Left lobe of liver (tissue), 2 donors: Measurements from ENCODE around the gene GMDS. TPM values are rescaled to one million over a fixed set of nuclear protein-coding genes. Genes with fewer than 3 reads are reported as not detected.

Experiments
- ATAC-seq: fragments of 200-7000 bp; cut with Tn5 transposase; one replicate; pipeline ENCODE4 v1.9.1; 2020; ENCODE audit warnings: mild to moderate bottlenecking, moderate library complexity
- DNase-seq: peaks from one replicate; pipeline ENCODE4 v3.0.0-alpha.2; 2020; ENCODE audit warnings: low spot score
- total RNA-seq: library from RNA; stranded (reverse); gene quantifications from one replicate; pipeline ENCODE4 v1.2.1, GENCODE V29; 2021
- donor health status: DM: no; HTN: no; CAD: no; lungs with moderate emphysema.
- donor health status: DM: no; HTN: yes; CAD: no.

The GMDS gene
- total RNA-seq, 1 donor from 2014 or later: 23.9 TPM

- ATAC-seq (no peak), DNase-seq (no peak)
These were observed 644.0 kb downstream of the GMDS start for GRCh38 chr6:1601158-1602048.

- DNase-seq: no peak
- ATAC-seq: no peak
These were observed 644.6 kb downstream of the GMDS start for GRCh38 chr6:1600764-1601157.

- no peak for ATAC-seq
These were observed 645.2 kb downstream of the GMDS start for GRCh38 chr6:1600063-1600763.

GRCh38 chr6:1599469-1599868, 645.9 kb downstream of the GMDS start:
- DNase-seq (no peak), ATAC-seq (no peak)

More at GRCh38 chr6:1600063-1600763, 645.2 kb downstream of the GMDS start:
- DNase-seq: no peak

GRCh38 chr6:1598886-1599285, 646.5 kb downstream of the GMDS start:
- DNase-seq (no peak), ATAC-seq (no peak)

GRCh38 chr6:1598433-1598832, 647.0 kb downstream of the GMDS start:
- ATAC-seq (no peak), DNase-seq (no peak)

- DNase-seq (no peak), ATAC-seq (no peak)
These were observed 647.5 kb downstream of the GMDS start for GRCh38 chr6:1597924-1598323.

- DNase-seq (no peak), ATAC-seq (no peak)
These were observed 648.2 kb downstream of the GMDS start for GRCh38 chr6:1597121-1597744.

- ATAC-seq: peak; percentile 98
- peak; percentile 72 for DNase-seq
These were observed 649.1 kb downstream of the GMDS start for GRCh38 chr6:1596088-1596852.

GRCh38 chr6:1595271-1596087, 649.9 kb downstream of the GMDS start:
- ATAC-seq (no peak), DNase-seq (no peak)

- ATAC-seq (no peak), DNase-seq (no peak)
These were observed 650.8 kb downstream of the GMDS start for GRCh38 chr6:1594445-1595200.

- ATAC-seq (no peak), DNase-seq (no peak)
These were observed 651.5 kb downstream of the GMDS start for GRCh38 chr6:1593958-1594314.

- DNase-seq (no peak), ATAC-seq (no peak)
These were observed 652.0 kb downstream of the GMDS start for GRCh38 chr6:1593286-1593957.

GRCh38 chr6:1592852-1593251, 652.6 kb downstream of the GMDS start:
- ATAC-seq: no peak
- no peak for DNase-seq

GRCh38 chr6:1591926-1592325, 653.5 kb downstream of the GMDS start:
- ATAC-seq (no peak), DNase-seq (no peak)

GRCh38 chr6:1591243-1591642, 654.2 kb downstream of the GMDS start:
- DNase-seq: no peak
- no peak for ATAC-seq

GRCh38 chr6:1590580-1590979, 654.8 kb downstream of the GMDS start:
- ATAC-seq: no peak
- DNase-seq: no peak

- ATAC-seq (no peak), DNase-seq (no peak)
These were observed 656.2 kb downstream of the GMDS start for GRCh38 chr6:1589208-1589607.

- DNase-seq: no peak
These were observed 657.4 kb downstream of the GMDS start for GRCh38 chr6:1587977-1588376.

More at GRCh38 chr6:1587977-1588376, 657.4 kb downstream of the GMDS start:
- ATAC-seq: no peak
